ENCODE measurements around the gene RTKN2.

GRCh38 chr10:62186999-62187675, 81.5 kb downstream of the RTKN2 start:
- TF ChIP-seq CTCF (IDR thresholded peaks at IDR 0.05) (no peak), USF2 (IDR thresholded peaks at IDR 0.05; ENCODE audit: borderline replicate concordance, low read depth, low read length) (no peak)
